HUDEP-2 (cell line): ENCODE data around the gene PIERCE2.
"Not testable (repeated sequence)": the region's sequence is repeated elsewhere in the genome, so short reads cannot be mapped to it uniquely, and the experiment has no call there.

Experiments used
- DNase-seq, 76 experiments: peaks; one replicate each; lab custom pipeline; 2025; ENCODE audit not compliant: unreplicated experiment in 76 of 76; lab: John Stamatoyannopoulos, UW

The PIERCE2 gene

GRCh38 chr15:55422089-55422488, 13.8 kb downstream of the PIERCE2 start:
- peak in 4 of 76 experiments; percentile 34 to 44 (median 38) for DNase-seq

GRCh38 chr15:55434989-55435825, 26.9 kb downstream of the PIERCE2 start:
- peak in 23 of 76 experiments; percentile 3 to 61 (median 32) for DNase-seq

- DNase-seq, result not testable (repeated sequence)
Observed at GRCh38 chr15:55443141-55443540, 34.8 kb downstream of the PIERCE2 start.

- not testable (repeated sequence) for DNase-seq
Observed at GRCh38 chr15:55445936-55446335, 37.6 kb downstream of the PIERCE2 start.

- not testable (repeated sequence) for DNase-seq
Observed at GRCh38 chr15:55446379-55447029, 38.2 kb downstream of the PIERCE2 start.

GRCh38 chr15:55447030-55447394, 38.7 kb downstream of the PIERCE2 start:
- not testable (repeated sequence) for DNase-seq

GRCh38 chr15:55457401-55458022, 49.2 kb downstream of the PIERCE2 start:
- DNase-seq, result peak in 1 of 76 experiments; percentile 5

GRCh38 chr15:55461447-55461846, 53.2 kb downstream of the PIERCE2 start:
- no peak for DNase-seq

- DNase-seq, result no peak
Observed at GRCh38 chr15:55468321-55468720, 60.0 kb downstream of the PIERCE2 start.
